Measurements from ENCODE around the gene LAMA5. TPM values are rescaled to one million over a fixed set of nuclear protein-coding genes. Genes with fewer than 3 reads are reported as not detected.

The LAMA5 gene
- polyA plus RNA-seq, 1 donor (not counting 4 experiments of a cell fraction or from before 2014, with no cell fraction given): 8.7 TPM

GRCh38 chr20:62350098-62350628 is 16.9 kb downstream of the LAMA5 start:
- H3K79me2 ChIP-seq (ENCODE audit: control insufficient read depth, insufficient read depth, low read length): peaks cover 23% of the 10 kb centered on the region
- H3K9me3 ChIP-seq (ENCODE audit: control insufficient read depth, low read depth, low read length): no peaks in the 10 kb centered on the region
- H2AFZ ChIP-seq (ENCODE audit: control insufficient read depth, low read length): no peak overlapping the region
- peaks cover 50% of the 10 kb centered on the region for H3K4me1 ChIP-seq (ENCODE audit: control insufficient read depth, extremely low read depth, insufficient read depth, low read length)
- H3K4me2 ChIP-seq (ENCODE audit: control insufficient read depth, extremely low read depth, insufficient read depth, low read depth, low read length): peak overlapping the region; percentile 91
- peak overlapping the region; percentile 76 for H3K9ac ChIP-seq (ENCODE audit: control insufficient read depth, extremely low read depth, insufficient read depth, low read length)
- H3K27ac ChIP-seq (ENCODE audit: control insufficient read depth, insufficient read depth, low read length): peak overlapping the region; percentile 97
- H3K9me1 ChIP-seq (ENCODE audit: control insufficient read depth, extremely low read depth, insufficient read depth, low read length): no peaks in the 10 kb centered on the region
- DNase-seq (ENCODE audit: low read depth, low spot score): peak; percentile 90
- FAIRE-seq: peak; percentile 100
- H4K20me1 ChIP-seq (ENCODE audit: control insufficient read depth, extremely low read depth, insufficient read depth, low read length): no peaks in the 10 kb centered on the region
- no peaks in the 10 kb centered on the region for H3K27me3 ChIP-seq (ENCODE audit: control insufficient read depth, extremely low read depth, insufficient read depth, low read length)
- peaks cover 27 to 36% of the 10 kb centered on the region in 2 experiments for H3K36me3 ChIP-seq (ENCODE audit: control insufficient read depth in 2 of 2, extremely low read depth in 1 of 2, insufficient read depth in 2 of 2, low read length in 2 of 2)
- peak overlapping the region in 2 of 3 experiments; percentile 38 to 56 for H3K4me3 ChIP-seq (ENCODE audit: control insufficient read depth in 2 of 3, extremely low read depth in 1 of 3, insufficient read depth in 2 of 3, low read depth in 1 of 3, low read length in 3 of 3)
- dilution Hi-C loops (cut with MboI; ENCODE audit: extremely low pct_ligation_motif_present, low sequenced_read_pairs): no loop called here
- no peak for TF ChIP-seq CTCF (optimal IDR thresholded peaks at IDR 0.05 in 1 of 3, IDR thresholded peaks at IDR 0.05 in 1 of 3, conservative IDR thresholded peaks at IDR 0.05 in 1 of 3; ENCODE audit: extremely low read depth in 1 of 3, insufficient read depth in 2 of 3, low read length in 3 of 3)
- no peak for TF ChIP-seq EZH2 (IDR thresholded peaks at IDR 0.05; ENCODE audit: low read length)

DNA sequence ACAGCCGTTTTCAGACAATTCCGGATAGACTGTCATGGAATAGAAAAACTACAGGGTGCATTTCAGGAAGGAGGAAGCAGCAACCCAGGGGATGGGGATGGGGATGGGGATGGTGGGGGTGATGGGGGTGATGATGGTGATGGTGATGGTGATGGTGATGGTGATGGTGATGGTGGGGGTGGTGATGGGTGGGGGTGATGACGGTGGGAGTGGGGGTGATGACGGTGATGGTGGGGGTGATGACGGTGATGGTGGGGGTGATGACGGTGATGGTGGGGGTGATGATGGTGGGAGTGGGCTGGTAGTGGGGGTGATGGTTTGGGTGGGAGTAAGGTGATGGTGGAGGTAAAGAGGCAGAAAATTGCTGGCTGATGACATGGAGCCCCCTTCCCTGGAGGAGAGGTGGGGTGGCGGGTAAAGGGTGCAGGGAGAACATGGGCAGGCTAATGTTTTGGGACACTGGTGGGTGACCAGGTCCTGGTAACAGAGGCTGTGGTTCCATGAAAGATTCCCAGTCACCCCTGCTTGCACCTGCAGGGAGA is 17.5 kb downstream of the LAMA5 start:
- H3K4me3 ChIP-seq (ENCODE audit: control insufficient read depth in 2 of 3, extremely low read depth in 1 of 3, insufficient read depth in 2 of 3, low read depth in 1 of 3, low read length in 3 of 3): peak overlapping the region in 1 of 3 experiments; percentile 56
- no peak for DNase-seq (ENCODE audit: low read depth, low spot score)
- H3K27ac ChIP-seq (ENCODE audit: control insufficient read depth, insufficient read depth, low read length): peak overlapping the region; percentile 97
- dilution Hi-C loops (cut with MboI; ENCODE audit: extremely low pct_ligation_motif_present, low sequenced_read_pairs): no loop called here
- H3K79me2 ChIP-seq (ENCODE audit: control insufficient read depth, insufficient read depth, low read length): peaks cover 18% of the 10 kb centered on the region
- H3K4me2 ChIP-seq (ENCODE audit: control insufficient read depth, extremely low read depth, insufficient read depth, low read depth, low read length): peak overlapping the region; percentile 91
- H3K9me3 ChIP-seq (ENCODE audit: control insufficient read depth, low read depth, low read length): no peaks in the 10 kb centered on the region
- H3K9ac ChIP-seq (ENCODE audit: control insufficient read depth, extremely low read depth, insufficient read depth, low read length): peak overlapping the region; percentile 76
- no peak overlapping the region for H2AFZ ChIP-seq (ENCODE audit: control insufficient read depth, low read length)
- H3K4me1 ChIP-seq (ENCODE audit: control insufficient read depth, extremely low read depth, insufficient read depth, low read length): peaks cover 45% of the 10 kb centered on the region
- H3K9me1 ChIP-seq (ENCODE audit: control insufficient read depth, extremely low read depth, insufficient read depth, low read length): no peaks in the 10 kb centered on the region
- FAIRE-seq: no peak
- H3K36me3 ChIP-seq (ENCODE audit: control insufficient read depth in 2 of 2, extremely low read depth in 1 of 2, insufficient read depth in 2 of 2, low read length in 2 of 2): peaks cover 27 to 35% of the 10 kb centered on the region in 2 experiments
- no peaks in the 10 kb centered on the region for H4K20me1 ChIP-seq (ENCODE audit: control insufficient read depth, extremely low read depth, insufficient read depth, low read length)
- H3K27me3 ChIP-seq (ENCODE audit: control insufficient read depth, extremely low read depth, insufficient read depth, low read length): no peaks in the 10 kb centered on the region
- TF ChIP-seq CTCF (optimal IDR thresholded peaks at IDR 0.05 in 1 of 3, IDR thresholded peaks at IDR 0.05 in 1 of 3, conservative IDR thresholded peaks at IDR 0.05 in 1 of 3; ENCODE audit: extremely low read depth in 1 of 3, insufficient read depth in 2 of 3, low read length in 3 of 3) (no peak), EZH2 (IDR thresholded peaks at IDR 0.05; ENCODE audit: low read length) (no peak)

Data from keratinocyte (primary cell).